CD8-positive, alpha-beta memory T cell (primary cell): ENCODE results near the gene UVSSA. TPM values are rescaled to one million over a fixed set of nuclear protein-coding genes. Genes with fewer than 3 reads are reported as not detected.
"Not testable (repeated sequence)": the region's sequence is repeated elsewhere in the genome, so short reads cannot be mapped to it uniquely, and the experiment has no call there.

ENCODE experiments used
- CTCF ChIA-PET: fragments of 350-600 bp; sonication (Branson Sonifier 250); formaldehyde crosslinking; loops from one replicate; lab custom pipeline; 2021; ENCODE audit warnings: antibody characterized with exemption; lab: Charles Lee
- POLR2A ChIA-PET: fragments of 350-600 bp; sonication (Branson Sonifier 250); formaldehyde crosslinking; loops from one replicate; lab custom pipeline; 2021; ENCODE audit warnings: antibody characterized with exemption; lab: Charles Lee
- DNase-seq, 5 donors: peaks; one replicate each; pipeline versions ENCODE4 v3.0.0 to v3.0.0-alpha.2; 2020 to 2022; ENCODE audit warnings: mixed read lengths in 1 of 5
- H3K27ac ChIP-seq: one replicate; pipeline ENCODE4 v1.7.0; 2013; ENCODE audit warnings: low read depth, mild to moderate bottlenecking, low read length, moderate library complexity
- H3K27me3 ChIP-seq: 2 replicates; pipeline ENCODE4 v1.7.0; 2013; ENCODE audit warnings: low read length, mild to moderate bottlenecking; ENCODE audit not compliant: insufficient read depth, poor library complexity, severe bottlenecking
- H3K36me3 ChIP-seq: 2 replicates; pipeline ENCODE4 v1.7.0; 2013; ENCODE audit warnings: mild to moderate bottlenecking, low read length, moderate library complexity; ENCODE audit not compliant: insufficient read depth
- H3K4me1 ChIP-seq: 2 replicates; pipeline ENCODE4 v1.7.0; 2013; ENCODE audit warnings: mild to moderate bottlenecking, low read length, moderate library complexity; ENCODE audit not compliant: insufficient read depth
- H3K4me3 ChIP-seq: 2 replicates; pipeline ENCODE4 v1.7.0; 2013; ENCODE audit warnings: mild to moderate bottlenecking, low read length
- H3K9me3 ChIP-seq: 2 replicates; pipeline ENCODE4 v1.7.0; 2013; ENCODE audit warnings: mild to moderate bottlenecking, low read length
- H3K27ac Mint-ChIP-seq, 8 donors: one replicate each; pipeline ENCODE4 v1.8.0; 2020 to 2021; ENCODE audit warnings: mixed read lengths in 8 of 8, mild to moderate bottlenecking in 6 of 8, inconsistent platforms in 3 of 8, moderate library complexity in 3 of 8
- H3K27me3 Mint-ChIP-seq, 2 donors: one replicate each; pipeline ENCODE4 v1.8.0; 2020 to 2021; ENCODE audit warnings: mixed read lengths in 2 of 2, mild to moderate bottlenecking in 1 of 2, moderate library complexity in 1 of 2
- H3K36me3 Mint-ChIP-seq, 3 donors: one replicate each; pipeline ENCODE4 v1.8.0; 2020 to 2021; ENCODE audit warnings: mixed read lengths in 3 of 3, inconsistent platforms in 1 of 3, mild to moderate bottlenecking in 1 of 3
- H3K4me1 Mint-ChIP-seq, 3 donors: one replicate each; pipeline ENCODE4 v1.8.0; 2020 to 2021; ENCODE audit warnings: mixed read lengths in 3 of 3, inconsistent platforms in 1 of 3, mild to moderate bottlenecking in 1 of 3
- H3K4me3 Mint-ChIP-seq, 7 donors: one replicate each; pipeline ENCODE4 v1.8.0; 2020 to 2021; ENCODE audit warnings: mixed read lengths in 7 of 7, mild to moderate bottlenecking in 6 of 7, moderate library complexity in 4 of 7, inconsistent platforms in 2 of 7
- H3K9me3 Mint-ChIP-seq, 5 donors: one replicate each; pipeline ENCODE4 v1.8.0; 2020 to 2022; ENCODE audit warnings: mixed read lengths in 5 of 5, mild to moderate bottlenecking in 3 of 5, moderate library complexity in 2 of 5, inconsistent platforms in 1 of 5
- polyA plus RNA-seq: library from polyadenylated mRNA; unstranded; fragments of 300-500 nt; fragmentation: Illumina TruSeq; gene quantifications from one replicate; pipeline ENCODE4 v1.2.3, GENCODE V29; 2021
- total RNA-seq, 2 experiments: library from RNA; stranded (reverse); gene quantifications; one replicate each; pipeline ENCODE4 v1.2.3, GENCODE V29; 2021

Gene UVSSA
- total and polyA plus RNA-seq, 3 experiments from 2014 or later, result 6.9 to 19.0 (median 16.8) TPM

- Histone ChIP-seq H3K36me3 (peaks cover 5% of the 10 kb centered on the region), H3K4me3 (no peak overlapping the region), H3K27ac (no peak overlapping the region), H3K27me3 (no peaks in the 10 kb centered on the region), H3K4me1 (no peaks in the 10 kb centered on the region), H3K9me3 (no peaks in the 10 kb centered on the region)
- peaks cover 0 to 4% (median 0%) of the 10 kb centered on the region in 5 donors for H3K9me3 Mint-ChIP-seq
- ChIA-PET POLR2A (no interaction called here), CTCF (no interaction called here)
- no peak overlapping the region for H3K4me3 Mint-ChIP-seq
- H3K27ac Mint-ChIP-seq, result no peak overlapping the region
- peaks cover 0 to 1% of the 10 kb centered on the region in 2 donors for H3K27me3 Mint-ChIP-seq
- peaks cover 4 to 36% (median 14%) of the 10 kb centered on the region in 3 donors for H3K36me3 Mint-ChIP-seq
- no peaks in the 10 kb centered on the region for H3K4me1 Mint-ChIP-seq
- DNase-seq, result peak in 1 of 5 donors; percentile 38
Measured at GRCh38 chr4:1382776-1383727, 36.0 kb downstream of the UVSSA start.

DNA sequence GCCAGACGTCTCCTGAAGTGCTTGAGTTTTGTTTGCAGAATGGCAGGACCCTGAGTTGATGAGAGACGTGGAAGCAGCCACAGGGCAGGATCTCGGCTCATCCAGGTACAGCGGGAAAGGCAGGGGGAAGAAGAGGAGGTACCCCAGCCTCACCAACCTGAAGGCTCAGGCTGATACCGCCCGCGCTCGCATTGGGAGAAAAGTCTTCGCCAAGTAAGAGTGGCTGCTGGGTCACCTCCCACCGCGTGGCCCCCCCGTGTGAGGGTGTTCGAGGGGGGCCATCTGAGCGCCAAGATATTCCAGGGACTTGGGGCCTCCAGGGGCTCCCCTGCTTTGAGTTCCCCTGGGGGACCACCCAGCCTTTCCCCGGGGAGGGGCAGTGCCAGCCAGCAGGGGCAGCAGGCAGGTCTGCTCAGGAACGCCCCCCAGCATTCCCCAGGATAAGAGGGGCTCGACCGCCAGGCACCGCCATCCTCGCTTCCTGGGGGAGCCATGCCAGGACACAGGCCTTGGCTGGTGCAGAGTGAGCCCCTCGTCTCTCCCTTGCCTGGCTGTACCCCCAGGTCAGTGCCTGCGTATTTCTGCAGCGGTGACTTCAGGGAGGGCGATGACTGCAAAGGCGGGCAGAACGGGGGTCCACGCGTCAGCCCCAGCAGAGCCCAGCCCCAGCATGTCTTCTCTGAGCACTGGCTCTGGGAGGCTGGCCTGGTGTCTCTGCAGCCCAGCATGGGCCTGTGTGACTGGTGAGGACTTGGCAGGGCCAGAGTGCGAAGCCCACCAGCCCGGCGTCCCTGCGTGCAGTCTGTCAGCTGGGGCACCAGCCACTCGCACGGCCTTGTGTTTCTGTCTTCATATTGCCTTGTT lies 37.0 kb downstream of the UVSSA start:
- no peak overlapping the region for H3K4me3 Mint-ChIP-seq
- no peak overlapping the region for H3K27ac Mint-ChIP-seq
- H3K4me1 Mint-ChIP-seq, result no peaks in the 10 kb centered on the region
- Histone ChIP-seq H3K9me3 (no peaks in the 10 kb centered on the region), H3K4me1 (no peaks in the 10 kb centered on the region), H3K4me3 (no peak overlapping the region), H3K36me3 (peaks cover 5% of the 10 kb centered on the region), H3K27ac (no peak overlapping the region), H3K27me3 (no peaks in the 10 kb centered on the region)
- H3K9me3 Mint-ChIP-seq, result peaks cover 6 to 12% (median 8%) of the 10 kb centered on the region in 5 donors
- H3K36me3 Mint-ChIP-seq, result peaks cover 10 to 45% (median 22%) of the 10 kb centered on the region in 3 donors
- CTCF ChIA-PET, result no interaction called here
- peak in 1 of 5 donors; percentile 36 for DNase-seq
- H3K27me3 Mint-ChIP-seq, result peaks cover 0 to 1% of the 10 kb centered on the region in 2 donors
- POLR2A ChIA-PET, result no interaction called here

GRCh38 chr4:1384675-1385372 lies 37.8 kb downstream of the UVSSA start:
- Histone ChIP-seq H3K4me3 (no peak overlapping the region), H3K4me1 (no peaks in the 10 kb centered on the region), H3K9me3 (no peaks in the 10 kb centered on the region), H3K27me3 (no peaks in the 10 kb centered on the region), H3K27ac (no peak overlapping the region), H3K36me3 (peaks cover 5% of the 10 kb centered on the region)
- DNase-seq, result peak in 1 of 5 donors; percentile 39
- ChIA-PET POLR2A (no interaction called here), CTCF (no interaction called here)
- no peak overlapping the region for H3K4me3 Mint-ChIP-seq
- peaks cover 12 to 50% (median 28%) of the 10 kb centered on the region in 3 donors for H3K36me3 Mint-ChIP-seq
- H3K9me3 Mint-ChIP-seq, result peaks cover 7 to 14% (median 13%) of the 10 kb centered on the region in 5 donors
- no peak overlapping the region for H3K27ac Mint-ChIP-seq
- H3K27me3 Mint-ChIP-seq, result peaks cover 0 to 2% of the 10 kb centered on the region in 2 donors
- H3K4me1 Mint-ChIP-seq, result no peaks in the 10 kb centered on the region

DNA sequence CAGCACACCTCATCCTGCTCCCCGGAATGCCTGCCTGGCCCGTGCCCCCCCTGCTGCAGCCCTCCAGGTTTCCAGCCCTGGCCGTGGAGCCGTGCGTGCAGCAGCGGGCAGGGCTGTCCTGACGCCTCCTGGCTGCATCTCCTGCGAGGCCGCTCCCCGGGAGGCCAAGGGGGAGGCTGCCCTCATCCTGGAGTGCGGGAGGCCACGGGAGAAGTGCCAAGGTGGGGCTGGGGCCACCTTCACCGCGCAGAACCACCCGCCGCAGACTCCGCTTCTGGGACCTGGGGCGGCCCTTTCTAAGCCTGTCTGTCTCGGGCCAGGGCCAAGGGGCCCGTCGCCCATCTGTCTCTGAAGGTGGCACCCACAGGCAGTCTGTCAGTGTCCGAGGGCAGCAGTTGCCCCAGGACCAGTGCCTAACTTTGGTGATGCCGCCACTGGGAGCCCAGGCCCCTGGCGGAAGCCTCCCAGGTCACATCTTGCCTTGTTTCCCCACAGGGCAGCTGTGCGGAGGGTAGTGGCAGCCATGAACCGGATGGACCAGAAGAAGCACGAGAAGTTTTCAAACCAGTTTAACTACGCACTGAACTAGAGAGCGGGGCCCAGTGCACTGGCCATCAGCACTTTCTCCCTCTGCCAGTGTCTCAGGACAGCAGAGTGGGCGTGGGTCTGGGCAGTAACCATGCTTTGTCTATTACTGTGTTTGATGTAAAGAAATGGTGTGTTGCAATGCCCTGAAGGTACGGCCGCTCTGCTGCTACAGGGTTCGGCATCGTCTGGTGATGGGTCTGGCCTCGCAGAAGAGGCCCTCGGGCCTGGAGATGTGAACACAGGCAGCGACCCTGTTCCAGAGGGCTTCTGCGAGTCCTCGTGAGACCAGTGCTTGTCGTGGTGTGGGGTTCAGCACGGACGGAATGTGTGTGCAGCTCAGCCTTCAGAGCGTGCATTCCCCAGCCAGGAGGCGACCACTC lies 38.6 kb downstream of the UVSSA start:
- H3K36me3 ChIP-seq, result peaks cover 5% of the 10 kb centered on the region
- peak in 1 of 5 donors; percentile 40 for DNase-seq
- H3K4me3 Mint-ChIP-seq, result no peak overlapping the region
- H3K9me3 ChIP-seq, result no peaks in the 10 kb centered on the region
- ChIA-PET POLR2A (no interaction called here), CTCF (no interaction called here)
- no peak overlapping the region for H3K4me3 ChIP-seq
- H3K9me3 Mint-ChIP-seq, result peaks cover 10 to 18% (median 15%) of the 10 kb centered on the region in 5 donors
- H3K36me3 Mint-ChIP-seq, result peaks cover 12 to 52% (median 32%) of the 10 kb centered on the region in 3 donors
- no peaks in the 10 kb centered on the region for H3K27me3 ChIP-seq
- no peaks in the 10 kb centered on the region for H3K4me1 Mint-ChIP-seq
- H3K27ac ChIP-seq, result no peak overlapping the region
- H3K4me1 ChIP-seq, result no peaks in the 10 kb centered on the region
- no peak overlapping the region for H3K27ac Mint-ChIP-seq
- peaks cover 0 to 3% of the 10 kb centered on the region in 2 donors for H3K27me3 Mint-ChIP-seq

GRCh38 chr4:1393363-1393762 lies 46.4 kb downstream of the UVSSA start:
- POLR2A ChIA-PET, H3K4me1 Mint-ChIP-seq, H3K27ac ChIP-seq, CTCF ChIA-PET, H3K4me3 ChIP-seq, H3K27me3 Mint-ChIP-seq, H3K4me3 Mint-ChIP-seq, H3K27me3 ChIP-seq, H3K27ac Mint-ChIP-seq, H3K36me3 ChIP-seq, H3K9me3 ChIP-seq, H3K4me1 ChIP-seq, DNase-seq: not testable (repeated sequence)
- Mint-ChIP-seq H3K9me3 (peaks cover 8 to 21% (median 14%) of the 10 kb centered on the region in 5 donors), H3K36me3 (peaks cover 10 to 26% (median 19%) of the 10 kb centered on the region in 3 donors)

DNA sequence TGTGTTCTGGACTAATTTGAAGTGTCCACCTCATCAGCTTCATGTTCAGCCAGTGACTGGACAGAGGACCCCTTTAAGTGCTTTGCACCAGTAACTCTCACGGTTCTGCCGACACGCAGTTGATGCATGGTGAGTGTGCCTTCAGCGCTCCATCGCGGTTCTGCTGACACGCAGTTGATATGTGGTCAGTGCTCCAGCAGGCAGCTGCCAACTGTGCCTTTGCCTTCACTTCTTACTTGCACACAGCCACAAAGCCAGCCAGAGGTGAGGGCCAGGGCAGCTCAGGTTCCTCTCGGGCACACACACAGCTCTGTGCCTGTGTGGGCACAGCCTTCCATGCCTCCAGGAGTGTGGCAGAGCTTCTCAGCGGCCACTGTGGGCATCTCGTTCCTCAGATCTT lies 46.9 kb downstream of the UVSSA start:
- DNase-seq, result no peak
- H3K36me3 ChIP-seq, result no peaks in the 10 kb centered on the region

More for the DNA sequence above, 46.9 kb downstream of the UVSSA start:
- Mint-ChIP-seq H3K9me3 (peaks cover 5 to 18% (median 9%) of the 10 kb centered on the region in 5 donors), H3K4me3 (no peak overlapping the region), H3K36me3 (peaks cover 7 to 21% (median 14%) of the 10 kb centered on the region in 3 donors), H3K4me1 (no peaks in the 10 kb centered on the region), H3K27ac (no peak overlapping the region), H3K27me3 (peaks cover 0 to 2% of the 10 kb centered on the region in 2 donors)
- Histone ChIP-seq H3K4me1 (no peaks in the 10 kb centered on the region), H3K9me3 (no peaks in the 10 kb centered on the region), H3K27me3 (no peaks in the 10 kb centered on the region), H3K27ac (no peak overlapping the region), H3K4me3 (no peak overlapping the region)
- ChIA-PET CTCF (no interaction called here), POLR2A (no interaction called here)
